GM12864 (cell line): Measurements from ENCODE around the gene SGSM2.

Source experiments
- DNase-seq: peaks from one replicate; pipeline ENCODE4 v3.0.0-alpha.2; 2011; ENCODE audit warnings: low read depth
- H3K4me3 ChIP-seq: 2 replicates; pipeline ENCODE4 v1.5.1; 2011; ENCODE audit warnings: mild to moderate bottlenecking, low read depth, low read length, control low read depth
- CTCF ChIP-seq: IDR thresholded peaks from 2 replicates; pipeline ENCODE4 v1.5.1; 2011; ENCODE audit warnings: low read depth, mild to moderate bottlenecking, moderate library complexity, low read length, control low read depth, inconsistent platforms; ENCODE audit errors: missing control alignments

Gene SGSM2

GRCh38 chr17:2351269-2351668 is 14.0 kb downstream of the SGSM2 start:
- DNase-seq: no peak
- no peak for TF ChIP-seq CTCF
- H3K4me3 ChIP-seq: no peak overlapping the region

GRCh38 chr17:2354311-2354710 is 17.0 kb downstream of the SGSM2 start:
- H3K4me3 ChIP-seq: no peak overlapping the region
- TF ChIP-seq CTCF: no peak
- DNase-seq: no peak

GRCh38 chr17:2357237-2357636 is 19.9 kb downstream of the SGSM2 start:
- TF ChIP-seq CTCF: no peak
- DNase-seq: no peak
- no peak overlapping the region for H3K4me3 ChIP-seq

GRCh38 chr17:2357931-2358434 is 20.7 kb downstream of the SGSM2 start:
- DNase-seq: no peak
- TF ChIP-seq CTCF: no peak
- H3K4me3 ChIP-seq: no peak overlapping the region

GRCh38 chr17:2361010-2361760 is 23.9 kb downstream of the SGSM2 start:
- H3K4me3 ChIP-seq: no peak overlapping the region
- no peak for DNase-seq
- no peak for TF ChIP-seq CTCF

GRCh38 chr17:2362016-2362415 is 24.7 kb downstream of the SGSM2 start:
- no peak for TF ChIP-seq CTCF
- no peak for DNase-seq
- no peak overlapping the region for H3K4me3 ChIP-seq

GRCh38 chr17:2362416-2362815 is 25.1 kb downstream of the SGSM2 start:
- no peak for TF ChIP-seq CTCF
- DNase-seq: no peak
- H3K4me3 ChIP-seq: no peak overlapping the region
